Sigmoid colon (tissue), 4 donors: ENCODE measurements around the gene ZNF746.

Source experiments
- CTCF ChIP-seq, 4 experiments: fragments of 450-650 bp in 3 of 4; fragments of 200-600 bp in 1 of 4; IDR thresholded peaks; one replicate each; pipeline ENCODE4 v1.5.1; 2016 to 2019; ENCODE audit warnings: antibody characterized with exemption in 4 of 4, mild to moderate bottlenecking in 3 of 4, moderate library complexity in 2 of 4
- POLR2A ChIP-seq, 2 donors: fragments of 450-650 bp; IDR thresholded peaks; one replicate each; pipeline ENCODE4 v1.6.1; 2016; ENCODE audit warnings: antibody characterized with exemption in 2 of 2, mild to moderate bottlenecking in 2 of 2, moderate library complexity in 2 of 2
- POLR2AphosphoS5 ChIP-seq, 4 donors: sonication (generic); formaldehyde crosslinking; IDR thresholded peaks; one replicate each; pipeline ENCODE4 v1.6.1; 2017; ENCODE audit warnings: antibody characterized with exemption in 4 of 4

GRCh38 chr7:149529136-149529718 lies 31.6 kb upstream of the ZNF746 start:
- TF ChIP-seq POLR2A (IDR thresholded peaks at IDR 0.05) (no peak), POLR2AphosphoS5 (IDR thresholded peaks at IDR 0.05) (no peak), CTCF (IDR thresholded peaks at IDR 0.05) (no peak)
